Subcutaneous abdominal adipose tissue (tissue), 5 donors: ENCODE results near the gene DAZ2.
"Not testable (repeated sequence)": the region's sequence is repeated elsewhere in the genome, so short reads cannot be mapped to it uniquely, and the experiment has no call there.

ENCODE experiments used
- H3K27ac ChIP-seq: one replicate; pipeline ENCODE4 v1.7.0; 2013; ENCODE audit warnings: low read depth, mild to moderate bottlenecking, inconsistent platforms, low read length, moderate library complexity
- H3K27me3 ChIP-seq, 5 donors: one replicate each; pipeline ENCODE4 v1.7.0; 2013; ENCODE audit warnings: low read length in 5 of 5, inconsistent platforms in 1 of 5; ENCODE audit not compliant: control insufficient read depth in 5 of 5, insufficient read depth in 4 of 5
- H3K36me3 ChIP-seq, 5 donors: one replicate each; pipeline ENCODE4 v1.7.0; 2013; ENCODE audit warnings: low read length in 5 of 5; ENCODE audit not compliant: control insufficient read depth in 5 of 5, insufficient read depth in 5 of 5
- H3K4me1 ChIP-seq, 5 donors: one replicate each; pipeline ENCODE4 v1.7.0; 2013; ENCODE audit warnings: low read length in 5 of 5, mild to moderate bottlenecking in 3 of 5, moderate library complexity in 1 of 5; ENCODE audit not compliant: control insufficient read depth in 5 of 5, insufficient read depth in 5 of 5
- H3K4me3 ChIP-seq, 5 donors: one replicate each; pipeline ENCODE4 v1.7.0; 2013; ENCODE audit warnings: low read length in 5 of 5, low read depth in 1 of 5
- H3K9ac ChIP-seq, 5 donors: one replicate each; pipeline ENCODE4 v1.7.0; 2013; ENCODE audit warnings: low read length in 5 of 5, mild to moderate bottlenecking in 4 of 5, moderate library complexity in 3 of 5
- H3K9me3 ChIP-seq, 5 donors: one replicate each; pipeline ENCODE4 v1.7.0; 2013; ENCODE audit warnings: low read length in 5 of 5; ENCODE audit not compliant: control insufficient read depth in 5 of 5
- donor health status: healthy.
- donor health status: healthy.
- donor health status: healthy.
- donor health status: healthy.
- donor health status: healthy.

DAZ2 gene

GRCh38 chrY:23219233-23219632, at the start of gene DAZ2:
TSS of gene DAZ2 (plus strand) at chrY:23219533. CDS start at chrY:23219741, 208 bp downstream.
- H3K27me3 ChIP-seq, H3K4me1 ChIP-seq, H3K9me3 ChIP-seq, H3K36me3 ChIP-seq, H3K27ac ChIP-seq, H3K4me3 ChIP-seq, H3K9ac ChIP-seq: not testable (repeated sequence)

GRCh38 chrY:23198908-23199307, 20.4 kb upstream of the DAZ2 start, which contains the start of gene DAZ1:
TSS of gene DAZ1 (minus strand) at chrY:23199008. CDS start at chrY:23198800, 208 bp downstream.
- H3K27ac ChIP-seq, H3K36me3 ChIP-seq, H3K4me1 ChIP-seq, H3K4me3 ChIP-seq, H3K9ac ChIP-seq, H3K27me3 ChIP-seq, H3K9me3 ChIP-seq: not testable (repeated sequence)

GRCh38 chrY:23207455-23207854, 11.9 kb upstream of the DAZ2 start:
- H3K9ac ChIP-seq, H3K4me3 ChIP-seq, H3K27ac ChIP-seq, H3K36me3 ChIP-seq, H3K27me3 ChIP-seq, H3K4me1 ChIP-seq, H3K9me3 ChIP-seq: not testable (repeated sequence)

- not testable (repeated sequence) for H3K9ac ChIP-seq, H3K9me3 ChIP-seq, H3K36me3 ChIP-seq, H3K27me3 ChIP-seq, H3K4me1 ChIP-seq, H3K4me3 ChIP-seq, H3K27ac ChIP-seq
Observed at GRCh38 chrY:23209802-23210495, 9.4 kb upstream of the DAZ2 start.

GRCh38 chrY:23210681-23211080, 8.7 kb upstream of the DAZ2 start:
- H3K27me3 ChIP-seq, H3K27ac ChIP-seq, H3K9me3 ChIP-seq, H3K4me1 ChIP-seq, H3K9ac ChIP-seq, H3K36me3 ChIP-seq, H3K4me3 ChIP-seq: not testable (repeated sequence)
